Camera-type eye (tissue), 1 donor: ENCODE results near the gene LRRC47. TPM values are rescaled to one million over a fixed set of nuclear protein-coding genes. Genes with fewer than 3 reads are reported as not detected.

ENCODE experiments used
- total RNA-seq: library from RNA; depleted of rRNA; stranded (reverse); fragments of >200 nt; gene quantifications from one replicate; pipeline ENCODE4 v1.2.3, GENCODE V29; 2014

Gene LRRC47
- total RNA-seq = 44.5 TPM

DNA sequence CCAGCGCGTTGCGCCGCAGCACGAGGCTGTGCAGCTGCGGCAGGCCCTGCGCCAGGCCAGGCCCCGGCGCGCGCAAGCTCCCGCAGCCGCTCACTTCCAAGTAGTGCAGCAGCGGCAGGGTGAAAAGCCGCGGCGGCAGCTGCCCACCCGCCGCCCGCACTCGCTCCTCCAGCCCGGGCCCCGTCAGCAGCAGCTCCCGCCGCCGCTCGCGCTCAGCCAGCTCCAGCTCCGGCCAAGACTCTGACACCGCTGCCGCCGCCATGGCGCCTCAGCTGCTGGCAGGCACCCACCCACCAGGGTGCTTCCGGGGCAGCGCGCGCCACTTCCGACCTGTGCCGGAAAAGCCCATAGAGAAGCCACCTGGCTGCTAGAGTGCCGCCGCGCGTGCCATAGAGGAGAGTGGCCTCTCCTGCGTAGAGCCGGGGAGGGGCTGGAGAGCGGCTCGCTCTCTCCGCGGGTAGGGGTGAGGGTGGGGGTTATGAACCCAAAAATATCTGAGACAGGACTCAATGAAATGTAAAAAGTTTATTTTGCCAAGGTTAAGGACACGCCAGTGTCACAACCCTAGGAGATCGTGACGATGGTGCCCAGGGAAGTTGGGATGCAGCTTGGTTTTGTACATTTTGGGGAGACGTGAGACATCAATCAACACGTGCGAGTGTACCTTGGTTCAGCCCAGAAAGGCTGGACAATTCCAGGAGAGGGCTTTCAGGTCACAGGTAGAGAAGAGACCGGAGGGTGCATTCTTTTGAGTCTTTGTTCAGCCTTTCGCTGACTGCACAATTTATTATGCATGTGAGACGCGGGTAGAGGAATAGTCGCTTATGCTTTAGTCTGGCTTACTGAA lies at the start of gene LRRC47:
Gene LRRC47, minus strand, starts transcription at position 284 of the 847 bp plus-strand sequence. Its CDS starts 22 bp downstream, at position 262.

DNA sequence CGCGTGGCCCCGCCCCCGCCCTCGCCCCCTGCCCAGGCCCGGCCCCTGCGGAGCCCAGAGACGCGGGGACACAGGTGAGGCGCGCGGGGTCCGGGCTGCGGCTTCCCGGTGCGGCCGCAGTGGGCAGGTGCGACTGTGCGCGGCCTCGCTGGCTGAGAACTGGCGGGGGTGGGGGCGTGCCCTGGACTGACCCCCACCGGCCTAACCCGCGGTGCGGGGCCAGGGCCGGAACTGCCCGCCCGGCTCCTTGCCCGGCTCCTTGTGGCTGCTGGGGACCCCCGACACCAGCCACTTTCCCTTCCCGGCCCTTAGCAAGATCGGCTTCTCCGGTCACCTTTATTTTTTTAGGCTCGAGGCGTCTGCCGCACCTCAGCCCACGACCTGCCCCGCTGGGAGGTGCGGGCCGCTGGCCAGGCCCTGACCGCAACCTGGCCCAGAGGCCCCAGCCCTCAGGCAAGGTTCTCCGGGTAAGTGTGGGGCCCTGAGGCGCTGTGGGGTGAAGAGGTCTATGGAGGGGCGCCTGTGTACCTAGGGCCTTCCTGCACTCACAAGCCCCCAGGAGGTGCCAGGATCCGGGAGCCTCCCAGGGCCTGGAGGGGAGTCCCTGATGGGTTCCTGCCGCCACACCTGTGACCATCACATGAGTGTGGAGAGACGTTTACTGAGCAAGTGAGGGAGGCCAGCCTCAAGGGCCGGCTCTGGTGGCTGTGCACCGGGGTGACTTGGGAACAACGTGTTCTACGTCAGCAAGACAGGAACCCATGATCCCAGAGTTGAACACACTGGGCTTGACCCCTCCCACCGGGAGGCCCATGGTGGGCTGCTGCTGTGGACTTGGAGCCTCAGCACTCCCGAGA lies 23.4 kb downstream of the LRRC47 start, which contains the start of gene SMIM1:
Gene SMIM1, plus strand, starts transcription at position 35 of the 857 bp plus-strand sequence. CDS start 2,625 bp downstream, outside the sequence.

DNA sequence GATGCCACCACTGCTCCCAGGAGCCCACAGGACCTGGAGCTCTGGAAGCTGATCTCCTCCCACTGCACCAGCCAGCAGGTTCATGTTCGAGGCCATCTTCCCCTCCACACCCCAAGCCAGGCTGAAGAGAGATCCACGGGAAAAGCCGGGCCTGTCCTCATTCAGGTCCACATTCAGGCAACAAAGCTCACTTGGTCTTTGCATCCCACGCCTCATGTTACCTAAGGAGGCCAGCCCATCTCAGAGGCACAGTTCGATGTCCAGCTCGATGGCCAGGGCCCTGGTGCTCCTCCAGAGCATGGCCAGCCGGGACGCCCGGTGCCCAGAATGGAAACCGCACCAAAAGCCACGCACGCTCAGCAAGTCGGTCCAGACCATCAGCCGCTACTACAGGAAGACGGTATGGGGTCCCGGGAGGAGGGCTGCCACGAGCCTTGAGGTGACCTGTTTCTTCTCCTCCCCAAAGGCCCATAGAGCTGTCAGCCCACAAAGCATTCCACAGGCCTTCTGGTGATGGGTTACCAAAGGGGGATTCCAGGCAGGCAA lies 43.8 kb downstream of the LRRC47 start, which contains the start of gene CCDC27:
Gene CCDC27, plus strand, starts transcription at position 51 of the 546 bp plus-strand sequence. Its CDS starts 32 bp downstream, at position 83.

Other genes starting within 250 kb of the LRRC47 start
- 32.8 TPM for gene MEGF6, start 185.0 kb downstream of the LRRC47 start, total RNA-seq
- gene TPRG1L, start 171.5 kb downstream of the LRRC47 start, total RNA-seq = 32.6 TPM
- gene WRAP73, start 146.4 kb downstream of the LRRC47 start, total RNA-seq = 26.2 TPM
- gene TP73, start 144.0 kb downstream of the LRRC47 start, total RNA-seq = 1.5 TPM
- not detected for gene CCDC27, start 44.0 kb downstream of the LRRC47 start, total RNA-seq
- gene SMIM1, start 23.7 kb downstream of the LRRC47 start, total RNA-seq = 2.1 TPM
- 47.6 TPM for gene CEP104, start 60.7 kb upstream of the LRRC47 start, total RNA-seq
- 11.7 TPM for gene DFFB, start 61.0 kb upstream of the LRRC47 start, total RNA-seq
- 25.2 TPM for gene C1orf174, start 103.8 kb upstream of the LRRC47 start, total RNA-seq